Measurements from ENCODE around the gene RETSAT.

DNA sequence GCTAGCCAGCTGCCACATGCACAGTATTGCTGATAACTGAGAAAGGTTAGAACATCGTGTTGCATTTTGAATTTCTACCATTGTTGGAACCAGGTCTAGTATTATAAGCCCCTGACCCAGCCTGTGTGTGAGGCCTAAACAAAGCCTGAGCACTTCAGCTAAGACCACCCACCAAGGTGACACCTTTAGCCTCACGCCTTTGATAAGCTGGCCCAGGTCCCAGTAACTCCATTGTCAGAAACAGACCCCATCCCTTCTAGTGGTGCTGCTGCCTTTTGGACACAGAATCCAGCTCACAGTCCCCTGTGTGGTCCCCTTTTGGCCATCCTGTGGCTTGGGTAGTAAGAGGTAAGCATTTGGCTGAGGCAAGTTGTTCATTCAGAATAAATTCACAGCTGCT lies 1.9 kb upstream of the RETSAT start:
- TF ChIP-seq, protein P1, sequence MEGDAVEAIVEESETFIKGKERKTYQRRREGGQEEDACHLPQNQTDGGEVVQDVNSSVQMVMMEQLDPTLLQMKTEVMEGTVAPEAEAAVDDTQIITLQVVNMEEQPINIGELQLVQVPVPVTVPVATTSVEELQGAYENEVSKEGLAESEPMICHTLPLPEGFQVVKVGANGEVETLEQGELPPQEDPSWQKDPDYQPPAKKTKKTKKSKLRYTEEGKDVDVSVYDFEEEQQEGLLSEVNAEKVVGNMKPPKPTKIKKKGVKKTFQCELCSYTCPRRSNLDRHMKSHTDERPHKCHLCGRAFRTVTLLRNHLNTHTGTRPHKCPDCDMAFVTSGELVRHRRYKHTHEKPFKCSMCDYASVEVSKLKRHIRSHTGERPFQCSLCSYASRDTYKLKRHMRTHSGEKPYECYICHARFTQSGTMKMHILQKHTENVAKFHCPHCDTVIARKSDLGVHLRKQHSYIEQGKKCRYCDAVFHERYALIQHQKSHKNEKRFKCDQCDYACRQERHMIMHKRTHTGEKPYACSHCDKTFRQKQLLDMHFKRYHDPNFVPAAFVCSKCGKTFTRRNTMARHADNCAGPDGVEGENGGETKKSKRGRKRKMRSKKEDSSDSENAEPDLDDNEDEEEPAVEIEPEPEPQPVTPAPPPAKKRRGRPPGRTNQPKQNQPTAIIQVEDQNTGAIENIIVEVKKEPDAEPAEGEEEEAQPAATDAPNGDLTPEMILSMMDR (IDR thresholded peaks at IDR 0.05) = no peak
- TF ChIP-seq POLR2A (IDR thresholded peaks at IDR 0.05) = no peak

All from right lobe of liver (tissue), 4 donors.